Umbilical cord (tissue), 2 donors: ENCODE measurements around the gene C1GALT1. TPM values are rescaled to one million over a fixed set of nuclear protein-coding genes. Genes with fewer than 3 reads are reported as not detected.
"Not testable (repeated sequence)": the region's sequence is repeated elsewhere in the genome, so short reads cannot be mapped to it uniquely, and the experiment has no call there.

Experiments
- DNase-seq: peaks from one replicate; pipeline ENCODE4 v3.0.0-alpha.2; 2015; ENCODE audit warnings: low spot score
- total RNA-seq: library from RNA; depleted of rRNA; stranded (reverse); fragments of >200 nt; gene quantifications from one replicate; pipeline ENCODE4 v1.2.3, GENCODE V29; 2014; ENCODE audit warnings: low replicate concordance; ENCODE audit not compliant: insufficient read depth

The C1GALT1 gene
- total RNA-seq, 1 donor from 2014 or later: 27.7 TPM

- DNase-seq: no peak
Observed at GRCh38 chr7:7237201-7237977, 55.0 kb downstream of the C1GALT1 start.

- no peak for DNase-seq
Observed at GRCh38 chr7:7237978-7238267, 55.6 kb downstream of the C1GALT1 start.

DNA sequence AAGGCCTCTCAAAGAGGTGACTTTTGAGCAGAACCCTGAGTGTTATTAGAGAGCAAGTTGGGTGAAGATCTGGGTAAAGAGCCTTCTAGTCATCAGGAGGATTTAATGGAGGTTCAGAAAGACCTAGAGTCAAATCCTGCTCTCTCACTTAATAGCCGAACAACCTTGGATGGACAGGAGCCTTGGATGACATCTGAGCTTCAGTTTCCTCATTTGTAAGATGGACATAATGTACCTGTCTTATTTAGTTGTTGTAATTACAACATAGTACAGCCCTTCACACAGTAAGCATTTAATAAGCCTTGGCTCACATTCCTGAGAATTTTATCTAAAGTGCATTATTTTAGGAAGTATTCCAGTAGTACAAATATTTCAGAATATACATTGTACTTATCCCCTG, 57.0 kb downstream of the C1GALT1 start:
- DNase-seq: no peak

GRCh38 chr7:7242899-7243298, 60.6 kb downstream of the C1GALT1 start:
- DNase-seq: no peak

GRCh38 chr7:7245233-7245632, 62.9 kb downstream of the C1GALT1 start:
- not testable (repeated sequence) for DNase-seq

- DNase-seq: no peak
Observed at GRCh38 chr7:7246223-7246622, 63.9 kb downstream of the C1GALT1 start.

- DNase-seq: no peak
Observed at GRCh38 chr7:7247658-7248057, 65.3 kb downstream of the C1GALT1 start.

DNA sequence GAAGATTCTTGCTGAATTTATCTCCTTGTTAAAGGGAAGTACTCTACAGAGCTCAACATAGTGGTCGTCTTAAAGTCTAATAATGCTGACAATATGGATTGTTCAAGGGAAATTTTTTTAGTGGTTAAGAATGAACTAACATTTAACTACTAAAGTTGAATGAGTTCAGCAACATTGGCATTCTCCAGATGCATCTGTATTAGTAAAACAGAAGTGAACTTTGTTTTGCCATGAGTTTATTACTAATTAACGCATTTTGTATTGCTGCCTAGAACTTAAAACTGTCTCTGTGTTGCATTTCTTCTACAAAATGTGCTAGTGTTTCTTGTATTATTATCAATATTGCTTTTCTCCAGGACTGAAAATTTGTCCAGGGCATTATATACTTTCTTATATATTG, 67.5 kb downstream of the C1GALT1 start:
- no peak for DNase-seq

GRCh38 chr7:7251742-7252141, 69.4 kb downstream of the C1GALT1 start:
- peak; percentile 22 for DNase-seq

GRCh38 chr7:7254319-7254718, 72.0 kb downstream of the C1GALT1 start:
- DNase-seq: no peak

GRCh38 chr7:7254908-7255307, 72.6 kb downstream of the C1GALT1 start:
- no peak for DNase-seq

- DNase-seq: no peak
Observed at GRCh38 chr7:7256731-7257274, 74.5 kb downstream of the C1GALT1 start.

- DNase-seq: no peak
Observed at GRCh38 chr7:7257899-7258692, 75.8 kb downstream of the C1GALT1 start.

GRCh38 chr7:7261863-7262262, 79.5 kb downstream of the C1GALT1 start:
- no peak for DNase-seq

- no peak for DNase-seq
Observed at GRCh38 chr7:7263297-7264230, 81.2 kb downstream of the C1GALT1 start.

GRCh38 chr7:7264306-7265040, 82.1 kb downstream of the C1GALT1 start:
- no peak for DNase-seq

- no peak for DNase-seq
Observed at GRCh38 chr7:7265081-7266075, 83.0 kb downstream of the C1GALT1 start.

GRCh38 chr7:7266257-7266881, 84.0 kb downstream of the C1GALT1 start:
- no peak for DNase-seq
